HG03565 (cell line): ENCODE data around the gene UBTD2.
"Not testable (repeated sequence)": the region's sequence is repeated elsewhere in the genome, so short reads cannot be mapped to it uniquely, and the experiment has no call there.

Experiments used
- ATAC-seq: cut with Tn5 transposase; IDR thresholded peaks from one replicate; pipeline ENCODE4 v1.9.1; 2021; ENCODE audit warnings: mild to moderate bottlenecking, moderate library complexity; ENCODE audit not compliant: unreplicated experiment

The UBTD2 gene

DNA sequence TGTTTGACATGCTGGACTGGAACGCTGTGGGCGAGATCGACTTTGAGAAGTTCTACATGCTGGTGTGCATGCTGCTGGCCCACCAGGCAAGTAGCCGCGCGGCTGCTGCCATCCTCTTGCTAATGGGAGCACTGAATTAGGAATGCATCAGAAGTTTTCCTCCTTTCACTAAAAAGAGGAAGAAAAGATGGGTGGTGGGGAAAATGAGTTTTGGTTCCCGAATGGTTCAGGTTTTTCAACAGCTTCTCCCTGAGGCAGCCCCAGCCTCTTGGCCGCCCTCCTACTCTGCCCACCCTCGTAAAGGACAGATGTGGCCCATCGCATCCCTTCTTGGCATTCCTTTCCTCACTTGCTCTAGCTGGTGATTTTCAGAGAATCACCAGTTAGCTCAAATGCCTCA, 84.1 kb downstream of the UBTD2 start:
- ATAC-seq, result no peak

DNA sequence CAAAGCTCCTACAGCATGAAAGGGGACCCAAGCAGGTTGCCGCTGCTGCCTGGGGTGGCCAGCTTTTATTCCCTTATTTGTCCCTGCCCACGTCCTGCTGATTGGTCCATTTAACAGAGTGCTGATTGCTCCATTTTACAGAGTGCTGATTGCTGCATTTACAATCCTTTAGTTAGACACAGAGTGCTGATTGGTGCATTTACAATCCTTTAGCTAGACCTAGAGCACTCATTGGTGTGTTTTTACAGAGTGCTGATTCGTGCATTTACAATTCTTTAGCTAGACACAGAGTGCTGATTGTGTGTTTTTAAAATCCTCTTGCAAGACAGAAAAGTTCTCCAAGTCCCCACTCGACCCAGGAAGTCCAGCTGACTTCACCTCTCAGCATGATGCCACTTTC, 85.8 kb downstream of the UBTD2 start:
- not testable (repeated sequence) for ATAC-seq

DNA sequence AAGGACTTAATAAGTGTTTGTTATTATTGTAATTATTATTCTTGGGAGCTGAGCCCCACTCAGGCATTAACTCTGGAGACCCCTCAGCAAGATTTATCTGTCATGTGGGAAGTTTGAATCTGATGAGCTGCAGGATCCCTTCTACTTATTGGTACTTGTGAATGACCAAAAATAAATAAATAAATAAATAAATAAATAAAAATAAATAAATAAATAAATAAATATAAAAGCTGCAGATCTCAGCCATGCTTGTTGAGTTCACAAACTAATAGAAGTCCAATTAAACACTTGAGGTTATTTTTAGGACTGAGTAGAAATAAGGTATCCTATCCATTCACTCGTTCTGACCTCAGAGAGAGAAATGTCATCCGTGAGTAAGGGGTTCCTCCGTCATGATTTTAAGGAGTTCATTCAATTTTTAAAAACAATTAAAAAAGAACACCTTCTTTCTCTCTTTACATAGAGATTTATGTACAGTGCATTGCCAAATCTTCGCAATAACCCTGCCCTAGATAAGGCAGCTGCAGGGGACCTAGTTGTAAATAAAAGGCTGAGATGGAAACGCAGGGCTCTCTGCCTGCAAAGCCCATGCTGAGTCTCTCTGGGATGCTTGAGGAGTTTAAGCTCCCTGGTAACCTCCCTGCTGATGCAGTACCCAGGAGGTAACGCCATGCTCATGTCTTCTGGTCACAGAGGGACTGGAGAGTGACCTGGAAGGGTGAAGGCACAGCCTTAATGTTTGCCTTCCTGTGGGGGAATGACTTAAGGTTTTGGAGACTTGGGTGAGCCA, 88.4 kb downstream of the UBTD2 start:
- no peak for ATAC-seq

DNA sequence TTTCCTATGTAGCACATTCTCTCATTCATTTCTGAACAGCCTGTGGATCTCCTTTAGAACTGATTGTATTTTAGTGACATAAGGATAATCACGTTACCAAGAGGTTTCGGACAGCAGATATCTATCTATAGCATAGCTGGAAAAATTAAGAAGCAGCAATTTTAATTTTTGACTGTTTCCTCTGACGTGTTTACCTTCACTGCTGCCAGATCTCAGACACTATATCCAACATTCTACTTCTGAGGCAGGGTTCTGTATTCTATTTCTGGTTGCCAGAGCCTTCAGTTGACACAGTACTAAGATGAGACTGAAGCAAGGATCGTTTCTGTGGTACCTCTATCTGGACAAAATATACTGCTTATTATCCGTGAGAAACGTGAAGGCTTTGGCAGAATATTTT, 89.7 kb downstream of the UBTD2 start, which contains the start of gene EFCAB9:
TSS of gene EFCAB9 (plus strand) at position 301 of the 400 bp plus-strand sequence. CDS start at position 302, 1 bp downstream.
- no peak for ATAC-seq

DNA sequence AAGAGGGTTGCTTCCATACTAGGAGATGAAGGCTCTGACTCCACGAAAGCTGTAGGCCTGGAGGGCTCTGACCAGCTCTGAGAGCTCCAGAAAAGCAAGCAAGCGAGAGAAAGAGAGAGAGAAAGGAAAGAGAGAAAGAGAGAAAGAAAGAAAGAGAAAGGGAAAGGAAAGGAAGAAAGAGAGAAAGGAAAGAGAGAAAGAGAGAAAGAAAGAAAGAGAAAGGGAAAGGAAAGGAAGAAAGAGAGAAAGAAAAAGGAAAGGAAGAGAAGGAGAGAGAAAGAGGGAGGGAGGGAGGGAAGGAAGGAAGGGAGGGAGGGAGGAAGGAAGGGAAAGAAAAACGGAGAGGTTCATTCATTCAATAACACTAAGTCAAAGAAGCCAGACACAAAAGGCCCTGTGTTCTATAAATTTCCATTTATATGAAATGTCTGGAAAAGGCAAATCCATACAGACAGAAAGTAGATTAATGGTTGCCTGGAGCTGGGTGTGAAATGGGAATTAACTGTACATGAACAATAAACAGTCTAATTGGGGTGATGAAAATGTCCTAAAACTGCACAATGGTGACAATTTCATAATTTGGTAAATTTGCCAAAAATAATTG, 93.8 kb downstream of the UBTD2 start:
- ATAC-seq, result no peak

DNA sequence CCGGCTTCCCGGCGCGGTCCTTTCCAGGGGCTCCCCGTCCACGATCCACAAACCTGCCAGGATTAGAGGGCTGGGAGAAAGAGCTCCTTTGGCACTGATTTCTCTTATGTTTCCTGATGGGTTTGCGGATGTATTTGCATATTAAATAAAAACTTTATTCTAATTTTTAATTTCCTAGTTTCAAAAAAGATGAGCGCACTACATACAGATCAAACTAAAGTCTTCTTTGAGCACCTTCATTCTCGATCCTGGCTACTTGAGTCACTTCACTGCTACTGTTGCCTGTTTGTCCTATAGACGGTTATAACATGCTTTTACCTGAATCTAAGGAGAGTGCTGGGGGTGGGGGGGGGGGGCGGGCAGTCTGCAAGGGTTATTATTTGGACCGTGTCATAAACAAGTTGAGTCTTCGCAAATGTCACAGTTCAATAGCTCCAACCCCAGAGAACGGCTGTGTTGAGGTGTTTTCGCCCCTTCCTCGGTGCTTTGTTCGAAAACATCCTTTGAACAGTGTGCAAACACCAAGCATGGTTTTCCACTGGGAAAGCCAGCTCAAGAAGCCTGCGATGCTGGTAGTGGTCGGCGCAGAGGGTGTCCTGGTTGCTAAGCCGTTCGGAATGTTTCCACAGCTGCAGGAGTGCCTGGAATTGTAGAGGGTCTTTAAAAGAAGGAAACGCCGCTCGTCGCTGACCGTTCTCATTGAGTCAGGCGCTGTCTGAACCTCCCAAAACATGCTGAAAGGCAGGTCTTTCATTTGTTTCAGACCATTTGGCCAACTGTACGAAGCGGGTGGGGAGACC, 94.5 kb downstream of the UBTD2 start:
- ATAC-seq, result no peak

GRCh38 chr5:172188033-172188892, 95.3 kb downstream of the UBTD2 start, which contains the start of gene STK10:
TSS of gene STK10 (minus strand) at chr5:172188224. CDS start at chr5:172188042, 182 bp downstream.
- peak; percentile 59 for ATAC-seq

DNA sequence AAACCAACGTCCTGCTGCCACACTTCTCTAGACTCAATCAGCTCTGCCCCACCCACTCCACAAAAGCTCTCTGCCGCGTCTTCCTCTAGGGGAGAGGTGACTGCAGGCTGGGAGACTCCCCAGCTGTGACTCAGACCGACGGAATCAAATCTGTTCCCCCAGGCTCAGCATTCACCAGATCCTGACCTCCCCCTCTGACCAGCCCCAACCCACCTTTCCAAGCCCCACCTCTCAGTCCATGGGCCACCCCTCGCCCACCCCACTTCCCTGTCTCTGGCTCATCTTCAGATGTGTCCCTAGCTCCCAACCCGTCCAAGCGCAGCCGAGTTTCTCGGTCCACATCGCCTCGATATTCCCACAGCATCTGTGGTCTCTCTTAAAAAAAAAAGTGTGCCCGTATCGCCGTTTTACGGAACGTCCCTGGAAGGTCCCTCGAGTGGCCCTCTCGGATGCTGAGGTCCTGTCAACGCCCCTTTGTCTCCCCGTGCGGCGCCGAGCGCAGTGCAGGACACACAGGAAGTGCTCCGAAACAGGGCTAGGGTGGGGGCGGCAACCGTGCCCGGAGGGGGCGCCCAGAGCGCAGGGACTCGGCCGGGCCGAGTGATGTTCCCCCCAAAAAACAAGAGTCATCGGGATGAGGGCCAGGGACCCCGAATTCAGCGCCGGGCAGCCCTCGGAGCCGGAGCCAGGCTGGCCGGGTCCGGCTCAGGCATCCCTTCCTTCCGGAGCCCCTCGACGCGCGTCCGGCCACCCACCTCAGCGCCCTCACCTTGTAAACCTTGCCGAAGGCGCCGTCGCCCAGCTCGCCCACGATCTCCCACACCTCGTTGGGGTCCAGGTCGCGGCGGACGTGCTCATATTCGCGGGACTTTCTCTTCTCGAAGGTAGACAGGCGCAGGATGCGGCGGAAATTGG, 96.2 kb downstream of the UBTD2 start:
- no peak for ATAC-seq

- no peak for ATAC-seq
These were observed 97.4 kb downstream of the UBTD2 start for GRCh38 chr5:172186114-172186695.

DNA sequence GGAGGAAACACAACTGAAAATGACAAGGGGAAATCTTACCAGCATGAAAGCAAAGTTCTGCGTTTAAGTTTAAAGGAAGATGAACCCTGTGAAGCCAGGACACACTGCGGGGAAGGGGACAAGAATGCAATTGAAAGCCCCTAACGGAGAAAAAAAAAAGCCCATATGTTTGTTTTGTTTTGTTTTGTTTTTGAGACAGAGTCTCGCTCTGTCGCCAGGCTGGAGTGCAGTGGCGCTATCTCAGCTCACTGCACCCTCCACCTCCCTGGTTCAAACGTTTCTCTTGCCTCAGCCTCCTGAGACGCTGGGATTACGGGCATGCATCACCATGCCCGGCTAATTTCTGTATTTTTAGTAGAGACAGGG, 98.5 kb downstream of the UBTD2 start:
- no peak for ATAC-seq

- ATAC-seq, result no peak
These were observed 99.7 kb downstream of the UBTD2 start for GRCh38 chr5:172183881-172184280.

- no peak for ATAC-seq
These were observed 101.3 kb downstream of the UBTD2 start for GRCh38 chr5:172182291-172182690.

DNA sequence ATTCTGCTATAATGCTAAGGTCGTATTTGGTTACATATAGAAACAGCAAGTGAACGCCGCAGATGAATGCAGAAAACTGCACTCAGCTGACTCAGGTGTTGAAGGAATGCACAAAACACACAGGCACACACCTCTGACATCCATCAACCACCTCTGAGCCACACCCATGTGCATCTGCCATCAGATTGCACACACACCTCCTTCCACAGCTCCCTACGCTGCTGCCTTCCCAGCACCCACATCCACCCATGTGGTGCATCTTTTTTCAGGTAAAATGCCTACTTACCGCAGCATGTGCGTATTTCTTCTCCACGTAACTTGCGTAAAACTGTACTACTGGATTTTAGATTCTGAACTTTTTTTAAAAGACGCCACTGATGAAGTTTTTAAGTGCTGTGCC, 102.6 kb downstream of the UBTD2 start:
- ATAC-seq, result no peak

- ATAC-seq, result no peak
These were observed 104.3 kb downstream of the UBTD2 start for GRCh38 chr5:172178991-172179989.

DNA sequence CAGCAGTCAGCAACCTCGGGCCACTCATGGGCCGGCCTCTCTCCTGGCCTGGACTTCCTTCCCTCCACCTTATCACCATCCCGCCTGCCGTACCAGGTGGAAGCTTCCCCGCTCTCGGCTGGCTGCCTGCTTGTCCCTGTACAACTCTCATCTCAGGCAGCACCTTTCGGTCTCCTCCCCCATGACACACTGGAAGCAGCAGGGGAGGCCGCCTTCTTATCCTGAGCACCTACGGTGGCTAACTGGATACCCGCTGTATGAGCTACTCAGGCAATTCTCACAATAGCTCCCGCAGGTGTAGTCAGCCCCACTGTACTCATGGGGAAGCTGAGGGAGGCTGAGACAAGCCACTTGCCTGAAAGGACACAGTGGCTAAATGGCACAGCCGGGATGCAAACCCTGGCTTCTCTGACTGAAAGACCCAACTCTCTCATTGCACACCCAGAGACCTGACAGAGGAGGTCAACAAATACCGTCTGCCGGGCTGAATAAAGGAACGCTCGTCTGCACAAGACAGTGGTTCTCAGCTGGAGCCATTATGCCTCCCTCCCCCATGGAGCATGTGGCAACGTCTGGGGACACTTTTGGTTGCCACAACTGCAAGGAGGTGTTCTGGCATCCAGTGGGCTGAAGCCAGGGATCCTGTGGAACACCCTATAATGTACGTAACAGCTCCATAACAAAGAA, 105.1 kb downstream of the UBTD2 start:
- no peak for ATAC-seq

DNA sequence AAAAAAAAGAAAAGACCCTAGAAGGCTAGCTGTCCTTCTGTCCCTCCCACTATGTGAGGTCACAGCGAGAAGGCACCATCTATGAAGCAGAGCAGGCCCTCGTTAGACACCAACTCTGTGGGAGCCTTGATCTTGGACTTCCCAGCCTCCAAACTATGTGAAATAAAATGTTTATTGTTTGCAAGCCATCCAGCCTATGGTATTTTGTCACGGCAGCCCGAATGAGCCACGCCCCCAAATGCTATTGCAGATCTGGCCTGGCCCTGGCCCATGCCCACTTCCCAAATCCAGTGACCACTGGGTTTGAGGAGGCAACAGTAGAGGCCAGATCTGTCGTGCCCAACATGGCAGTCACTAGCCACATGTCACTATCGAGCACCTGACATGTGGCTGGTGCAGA, 106.4 kb downstream of the UBTD2 start:
- ATAC-seq, result no peak

DNA sequence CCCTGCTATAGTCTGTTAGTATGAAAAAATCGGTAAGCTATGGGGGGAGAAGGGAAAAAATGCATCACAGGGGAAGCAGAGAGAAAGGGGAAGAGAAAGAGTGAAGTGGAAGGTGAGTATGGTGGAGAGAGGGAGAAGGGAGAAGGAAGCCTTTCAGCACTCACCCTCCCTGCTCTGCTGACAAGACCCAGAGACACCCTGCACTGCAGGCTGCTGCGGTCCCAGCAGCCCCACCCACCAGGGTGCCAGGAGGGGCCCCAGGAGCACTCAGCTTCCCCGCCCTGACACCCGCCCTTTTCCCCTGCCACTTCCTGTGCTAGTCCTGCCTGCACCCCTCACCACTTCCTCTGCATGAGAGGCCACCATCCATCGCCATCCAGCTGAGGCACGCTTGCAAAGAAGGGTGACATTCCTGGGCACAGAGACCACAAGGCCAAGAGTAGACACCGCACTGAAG, 108.3 kb downstream of the UBTD2 start:
- ATAC-seq, result peak; percentile 50
